Body of pancreas (tissue), 4 donors: Measurements from ENCODE around the gene RFX4. TPM values are rescaled to one million over a fixed set of nuclear protein-coding genes. Genes with fewer than 3 reads are reported as not detected.

ENCODE experiments used
- ATAC-seq: fragments of 150-250 bp; one replicate; pipeline ENCODE4 v1.9.1; 2016
- DNase-seq, 4 donors: peaks; one replicate each; pipeline ENCODE4 v3.0.0-alpha.2; 2019
- H3K27ac ChIP-seq, 4 donors: fragments of 200-600 bp; sonication (generic); 1 replicate in 3 of 4; 2 replicates in 1 of 4; pipeline versions ENCODE4 v1.5.1 to v1.6.1; 2016 to 2019; ENCODE audit warnings: mild to moderate bottlenecking in 1 of 4, mixed read lengths in 1 of 4, moderate library complexity in 1 of 4
- H3K27me3 ChIP-seq, 2 donors: fragments of 200-600 bp; sonication (generic); one replicate each; pipeline ENCODE4 v1.6.0; 2016; ENCODE audit warnings: mild to moderate bottlenecking in 1 of 2
- H3K36me3 ChIP-seq, 2 donors: fragments of 200-600 bp; sonication (generic); replicated peaks in 1 of 2; 2 replicates each; pipeline ENCODE4 v1.5.1; 2016; ENCODE audit warnings: low read depth in 2 of 2; ENCODE audit not compliant: insufficient read depth in 1 of 2
- H3K4me1 ChIP-seq: fragments of 200-600 bp; sonication (generic); one replicate; pipeline ENCODE4 v1.6.0; 2016
- H3K4me3 ChIP-seq, 2 donors: fragments of 200-600 bp; sonication (generic); 1 replicate in 1 of 2; 2 replicates in 1 of 2; pipeline ENCODE4 v1.5.1; 2016 to 2019
- H3K9me3 ChIP-seq, 3 donors: fragments of 200-600 bp; sonication (generic); 1 replicate in 2 of 3; 2 replicates in 1 of 3; pipeline ENCODE4 v1.5.1; 2016
- CTCF ChIP-seq, 7 experiments: fragments of 450-650 bp in 4 of 7; fragments of 200-600 bp in 3 of 7; sonication (generic) in 3 of 7; IDR thresholded peaks; one replicate each; pipeline ENCODE4 v1.5.1; 2016 to 2019; ENCODE audit warnings: antibody characterized with exemption in 7 of 7
- POLR2A ChIP-seq, 3 donors: fragments of 450-650 bp; IDR thresholded peaks; one replicate each; pipeline ENCODE4 v1.6.1; 2016; ENCODE audit warnings: antibody characterized with exemption in 3 of 3, mild to moderate bottlenecking in 2 of 3
- WGBS, 2 donors: methylation state at CpG; one replicate each; pipeline ENCODE4 v1.1.5; 2017; 5-methylcytosine and 5-hydroxymethylcytosine counted together
- intact Hi-C: fragments of 100-400 bp; cut with DNase I; formaldehyde crosslinking; loops from one replicate; pipeline ENCODE4 v1.15.1; 2023
- total RNA-seq, 2 donors: library from RNA; depleted of rRNA; stranded (reverse); fragments of >200 nt; gene quantifications; one replicate each; pipeline ENCODE4 v1.1.0, GENCODE V29; 2016

RFX4 gene
- not detected for total RNA-seq

DNA sequence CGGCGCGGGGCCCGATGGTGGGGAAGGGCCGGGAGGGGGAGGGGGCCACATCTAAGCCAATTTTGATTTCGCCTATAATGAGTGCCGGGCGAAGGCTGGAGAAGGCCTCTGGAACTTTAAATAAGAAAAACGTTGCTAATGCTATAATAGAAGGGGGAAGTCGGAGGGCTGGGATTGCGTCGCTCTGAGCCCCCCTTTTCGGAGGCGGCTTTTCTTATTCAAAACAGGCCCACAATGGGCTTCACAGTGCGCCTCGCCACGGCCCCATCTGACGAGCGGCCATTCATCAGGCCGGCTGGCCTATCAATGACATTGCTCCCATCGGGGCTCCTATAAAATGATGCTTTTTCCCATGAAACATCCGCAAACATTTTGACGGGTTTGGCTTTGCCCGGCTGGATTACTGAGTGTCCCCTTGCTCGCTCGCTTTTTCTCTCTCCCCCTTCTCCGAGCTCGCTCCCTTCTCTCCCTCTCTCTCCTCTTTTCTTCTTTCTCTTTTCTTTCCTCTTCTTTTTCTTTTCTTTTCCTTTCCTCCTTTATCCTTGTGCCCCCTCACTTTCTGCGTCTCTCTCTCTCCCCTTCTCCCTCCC is at the start of gene RFX4:
RFX4 (plus strand) TSS at position 364 of the 590 bp plus-strand sequence. CDS start 317 bp downstream, outside the sequence.
- no peaks in the 10 kb centered on the region for H3K9me3 ChIP-seq
- TF ChIP-seq CTCF (IDR thresholded peaks at IDR 0.05) = no peak
- TF ChIP-seq POLR2A (IDR thresholded peaks at IDR 0.05) = no peak
- no peak within 1 kb of the TSS for H3K27ac ChIP-seq
- H3K36me3 ChIP-seq = no peaks in the 10 kb centered on the region
- ATAC-seq (no peak), DNase-seq (no peak)
- 3 to 4% methylated on average over 26 of the region's 29 CpGs for WGBS, 2 donors
- intact Hi-C loops = no loop called here
- no peak within 1 kb of the TSS for H3K4me3 ChIP-seq
- peaks cover 0 to 30% of the 10 kb centered on the region in 2 donors for H3K27me3 ChIP-seq
- H3K4me1 ChIP-seq = peaks cover 53% of the 10 kb centered on the region

GRCh38 chr12:106541201-106541600 is 41.6 kb upstream of the RFX4 start:
- TF ChIP-seq POLR2A (IDR thresholded peaks at IDR 0.05) (no peak), CTCF (IDR thresholded peaks at IDR 0.05) (no peak)
- no peak for DNase-seq
- no peak overlapping the region for H3K27ac ChIP-seq
- no peaks in the 10 kb centered on the region for H3K27me3 ChIP-seq
- no peaks in the 10 kb centered on the region for H3K36me3 ChIP-seq
- H3K9me3 ChIP-seq = no peaks in the 10 kb centered on the region
- ATAC-seq = no peak
- no peak overlapping the region for H3K4me3 ChIP-seq
- intact Hi-C loops = no loop called here
- no peaks in the 10 kb centered on the region for H3K4me1 ChIP-seq

- intact Hi-C loops = no loop called here
These were observed 31.4 kb upstream of the RFX4 start for GRCh38 chr12:106551410-106551809.

DNA sequence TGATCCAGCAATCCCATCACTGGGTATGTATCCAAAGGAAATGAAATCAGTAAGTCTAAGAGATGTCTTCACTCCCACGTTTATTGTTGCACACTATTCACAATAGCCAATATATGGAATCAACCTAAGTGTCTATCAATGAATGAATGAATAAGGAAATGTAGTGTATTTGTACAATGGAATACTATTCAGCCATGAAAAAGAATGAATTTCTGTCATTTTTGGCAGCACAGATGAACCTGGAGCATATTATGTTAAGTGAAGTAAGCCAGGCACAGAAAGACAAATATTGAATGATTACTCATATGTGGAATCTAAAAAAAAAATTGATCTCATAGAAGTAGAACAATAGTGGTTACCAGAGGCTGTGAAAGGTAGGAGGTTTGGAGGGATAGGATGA is 30.6 kb upstream of the RFX4 start:
- Histone ChIP-seq H3K4me1 (no peaks in the 10 kb centered on the region), H3K36me3 (no peaks in the 10 kb centered on the region), H3K27ac (no peak overlapping the region), H3K27me3 (no peaks in the 10 kb centered on the region), H3K4me3 (no peak overlapping the region), H3K9me3 (no peaks in the 10 kb centered on the region)
- 50 to 53% methylated on average over 1 of the region's 1 CpG for WGBS, 2 donors
- intact Hi-C loops = no loop called here
- TF ChIP-seq POLR2A (IDR thresholded peaks at IDR 0.05) (no peak), CTCF (IDR thresholded peaks at IDR 0.05) (no peak)
- no peak for ATAC-seq
- DNase-seq = no peak

More at GRCh38 chr12:106551410-106551809, 31.4 kb upstream of the RFX4 start:
- Histone ChIP-seq H3K27ac (no peak overlapping the region), H3K36me3 (no peaks in the 10 kb centered on the region), H3K4me3 (no peak overlapping the region), H3K4me1 (no peaks in the 10 kb centered on the region), H3K9me3 (no peaks in the 10 kb centered on the region), H3K27me3 (no peaks in the 10 kb centered on the region)
- DNase-seq (no peak), ATAC-seq (no peak)
- TF ChIP-seq POLR2A (IDR thresholded peaks at IDR 0.05) (no peak), CTCF (IDR thresholded peaks at IDR 0.05) (no peak)
- 70 to 81% methylated on average over 8 to 9 of the region's 9 CpGs for WGBS, 2 donors

DNA sequence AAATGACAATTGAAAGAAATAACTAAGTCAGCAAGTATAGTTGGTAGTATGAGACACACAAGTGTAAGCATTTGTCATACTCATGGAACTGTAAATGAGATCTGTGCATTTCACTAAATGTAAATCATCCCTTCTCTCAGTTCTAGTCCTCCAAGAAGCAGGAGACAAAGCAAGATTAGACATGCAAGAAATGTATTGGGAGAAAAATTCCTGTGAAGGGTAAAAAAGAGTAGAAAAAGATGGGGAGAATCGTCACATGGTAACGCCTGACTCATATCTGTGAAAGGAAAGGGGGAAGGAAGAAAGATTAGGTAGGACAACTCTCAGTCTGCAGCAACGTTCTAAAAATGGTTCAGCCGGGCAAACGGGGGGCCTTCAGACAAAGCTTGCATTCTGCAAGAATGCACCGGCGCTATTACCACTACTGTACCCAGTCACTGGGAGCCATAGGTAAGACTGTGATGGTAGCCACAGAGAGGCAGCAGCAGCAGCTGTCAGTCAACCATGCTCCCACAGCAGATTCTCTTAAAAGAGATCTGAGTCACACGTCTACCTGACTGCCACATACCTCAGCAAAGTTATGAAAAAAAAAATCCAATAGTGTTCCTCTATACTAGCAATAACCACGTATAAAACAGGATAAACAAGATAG is 18.0 kb upstream of the RFX4 start:
- Histone ChIP-seq H3K4me1 (no peaks in the 10 kb centered on the region), H3K27ac (no peak overlapping the region), H3K36me3 (no peaks in the 10 kb centered on the region), H3K4me3 (no peak overlapping the region), H3K27me3 (no peaks in the 10 kb centered on the region), H3K9me3 (no peaks in the 10 kb centered on the region)
- WGBS, 2 donors = 54 to 56% methylated on average over 9 of the region's 9 CpGs
- ATAC-seq (no peak), DNase-seq (no peak)
- TF ChIP-seq CTCF (IDR thresholded peaks at IDR 0.05) = no peak
- intact Hi-C loops = no loop called here
